ENCODE measurements around the gene RBM45.
"Not testable (repeated sequence)": the region's sequence is repeated elsewhere in the genome, so short reads cannot be mapped to it uniquely, and the experiment has no call there.

The RBM45 gene

GRCh38 chr2:178108176-178108575 lies 4.1 kb upstream of the RBM45 start:
- DNase-seq = no peak

- DNase-seq = peak; percentile 70
Measured at GRCh38 chr2:178109813-178110212, 2.4 kb upstream of the RBM45 start.

- no peak for DNase-seq
Measured at GRCh38 chr2:178110681-178111080, 1.6 kb upstream of the RBM45 start.

GRCh38 chr2:178111743-178112142 lies 494 bp upstream of the RBM45 start:
- DNase-seq = no peak

- no peak for DNase-seq
Measured at GRCh38 chr2:178114462-178114861, 2.2 kb downstream of the RBM45 start.

GRCh38 chr2:178115271-178115670 lies 3.0 kb downstream of the RBM45 start:
- DNase-seq = no peak

- no peak for DNase-seq
Measured at GRCh38 chr2:178117725-178118124, 5.5 kb downstream of the RBM45 start.

GRCh38 chr2:178119179-178119922 lies 7.1 kb downstream of the RBM45 start:
- DNase-seq = no peak

- DNase-seq = no peak
Measured at GRCh38 chr2:178123163-178123562, 10.9 kb downstream of the RBM45 start.

GRCh38 chr2:178125125-178125524 lies 12.9 kb downstream of the RBM45 start:
- DNase-seq = no peak

- DNase-seq = no peak
Measured at GRCh38 chr2:178125862-178126261, 13.6 kb downstream of the RBM45 start.

- DNase-seq = no peak
Measured at GRCh38 chr2:178128836-178129630, 16.8 kb downstream of the RBM45 start.

GRCh38 chr2:178136321-178137025 lies 24.2 kb downstream of the RBM45 start:
- no peak for DNase-seq

GRCh38 chr2:178142274-178143065 lies 30.2 kb downstream of the RBM45 start:
- DNase-seq = no peak

GRCh38 chr2:178143481-178143880 lies 31.2 kb downstream of the RBM45 start:
- no peak for DNase-seq

GRCh38 chr2:178152033-178152432 lies 39.8 kb downstream of the RBM45 start:
- no peak for DNase-seq

- no peak for DNase-seq
Measured at GRCh38 chr2:178152542-178152941, 40.3 kb downstream of the RBM45 start.

- DNase-seq = no peak
Measured at GRCh38 chr2:178152977-178153376, 40.7 kb downstream of the RBM45 start.

- DNase-seq = not testable (repeated sequence)
Measured at GRCh38 chr2:178153878-178154277, 41.6 kb downstream of the RBM45 start.

GRCh38 chr2:178155524-178155923 lies 43.3 kb downstream of the RBM45 start:
- DNase-seq = no peak

GRCh38 chr2:178157574-178157973 lies 45.3 kb downstream of the RBM45 start:
- DNase-seq = no peak

- DNase-seq = no peak
Measured at GRCh38 chr2:178159966-178160365, 47.7 kb downstream of the RBM45 start.

- DNase-seq = no peak
Measured at GRCh38 chr2:178160601-178161000, 48.4 kb downstream of the RBM45 start.
